Transverse colon (tissue), 4 donors: ENCODE measurements around the gene AMPD3.

Experiments used
- CTCF ChIP-seq, 5 experiments: fragments of 200-600 bp in 3 of 5; fragments of 450-650 bp in 2 of 5; sonication (generic) in 3 of 5; IDR thresholded peaks; 1 replicate in 2 of 5; 2 replicates in 3 of 5; pipeline ENCODE4 v1.5.1; 2016 to 2017; ENCODE audit warnings: antibody characterized with exemption in 5 of 5, inconsistent platforms in 3 of 5, mild to moderate bottlenecking in 2 of 5, moderate library complexity in 1 of 5
- POLR2AphosphoS5 ChIP-seq, 3 donors: sonication (generic); formaldehyde crosslinking; IDR thresholded peaks; one replicate each; pipeline ENCODE4 v1.6.1; 2016; ENCODE audit warnings: antibody characterized with exemption in 3 of 3

- TF ChIP-seq CTCF (IDR thresholded peaks at IDR 0.05) (no peak), POLR2AphosphoS5 (IDR thresholded peaks at IDR 0.05) (no peak)
Observed at GRCh38 chr11:10440401-10440800, 14.7 kb upstream of the AMPD3 start.
